Glutamatergic neuron (in vitro differentiated cells): ENCODE measurements around the gene ISM2. TPM values are rescaled to one million over a fixed set of nuclear protein-coding genes. Genes with fewer than 3 reads are reported as not detected.

Source experiments
- DNase-seq: peaks from one replicate; pipeline ENCODE4 v3.0.0; 2022
- H3K27ac Mint-ChIP-seq: one replicate; pipeline ENCODE4 v1.8.0; 2020; ENCODE audit warnings: mild to moderate bottlenecking, mixed read lengths, inconsistent platforms; ENCODE audit not compliant: unreplicated experiment
- H3K27me3 Mint-ChIP-seq: one replicate; pipeline ENCODE4 v1.8.0; 2020; ENCODE audit warnings: mild to moderate bottlenecking, moderate library complexity, mixed read lengths, inconsistent platforms; ENCODE audit not compliant: unreplicated experiment
- H3K36me3 Mint-ChIP-seq: one replicate; pipeline ENCODE4 v1.8.0; 2020; ENCODE audit warnings: mild to moderate bottlenecking, mixed read lengths, inconsistent platforms; ENCODE audit not compliant: unreplicated experiment
- H3K4me1 Mint-ChIP-seq: one replicate; pipeline ENCODE4 v1.8.0; 2020; ENCODE audit warnings: mild to moderate bottlenecking, low read depth, mixed read lengths, inconsistent platforms; ENCODE audit not compliant: unreplicated experiment
- H3K4me3 Mint-ChIP-seq: one replicate; pipeline ENCODE4 v1.8.0; 2020; ENCODE audit warnings: mild to moderate bottlenecking, mixed read lengths, inconsistent platforms; ENCODE audit not compliant: unreplicated experiment
- H3K9me3 Mint-ChIP-seq: one replicate; pipeline ENCODE4 v1.8.0; 2020; ENCODE audit warnings: mild to moderate bottlenecking, moderate library complexity, mixed read lengths, inconsistent platforms; ENCODE audit not compliant: unreplicated experiment
- total RNA-seq: library from RNA; stranded (reverse); fragmentation: NEBNext Ultra II Directional; extraction: Animal tissue kit (Norgen Biotek cat#: 25700); gene quantifications from one replicate; pipeline ENCODE4 v1.2.1, GENCODE V29; 2021; ENCODE audit not compliant: unreplicated experiment
- TF ChIP-seq, protein P1 (sequence below): fragments of 200-600 bp; sonication (generic); IDR thresholded peaks from one replicate; pipeline ENCODE4 v1.5.0; 2021; ENCODE audit not compliant: partially characterized antibody, unreplicated experiment

ISM2 gene
- total RNA-seq, 1 donor from 2014 or later, result not detected

DNA sequence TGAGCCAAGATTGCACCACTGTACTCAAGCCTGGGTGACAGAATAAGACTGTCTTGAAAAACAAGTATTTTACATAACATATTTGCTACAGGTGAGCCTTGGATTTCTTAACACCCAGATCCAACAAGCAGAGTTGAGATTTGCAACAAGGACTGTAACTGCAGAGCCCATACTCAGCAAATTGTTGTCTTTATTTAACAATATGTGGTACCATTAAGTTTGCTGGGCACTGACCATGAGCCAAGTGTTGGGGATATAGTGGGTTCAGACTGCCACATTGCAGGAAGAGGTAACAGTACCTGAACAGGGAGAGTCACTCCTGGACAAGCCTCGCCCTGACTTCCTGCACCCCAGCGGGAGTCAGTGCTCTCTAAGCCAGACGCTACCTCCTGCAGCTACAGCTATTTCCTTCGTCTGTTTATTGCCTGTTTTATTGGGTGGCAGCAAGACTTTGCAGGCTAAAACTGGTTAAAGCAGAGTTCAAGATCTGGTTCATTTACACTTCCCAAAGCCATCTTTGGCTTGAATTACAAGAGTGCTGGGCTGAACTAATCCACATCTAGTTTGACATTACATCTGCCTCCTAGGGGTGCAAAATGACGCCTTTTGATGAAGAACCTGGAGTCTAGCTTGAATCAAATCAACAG, 28.3 kb downstream of the ISM2 start:
- Mint-ChIP-seq H3K4me3 (no peak overlapping the region), H3K9me3 (no peaks in the 10 kb centered on the region), H3K27ac (no peak overlapping the region), H3K36me3 (no peaks in the 10 kb centered on the region), H3K27me3 (peaks cover 5% of the 10 kb centered on the region), H3K4me1 (peaks cover 2% of the 10 kb centered on the region)
- TF ChIP-seq, protein P1, sequence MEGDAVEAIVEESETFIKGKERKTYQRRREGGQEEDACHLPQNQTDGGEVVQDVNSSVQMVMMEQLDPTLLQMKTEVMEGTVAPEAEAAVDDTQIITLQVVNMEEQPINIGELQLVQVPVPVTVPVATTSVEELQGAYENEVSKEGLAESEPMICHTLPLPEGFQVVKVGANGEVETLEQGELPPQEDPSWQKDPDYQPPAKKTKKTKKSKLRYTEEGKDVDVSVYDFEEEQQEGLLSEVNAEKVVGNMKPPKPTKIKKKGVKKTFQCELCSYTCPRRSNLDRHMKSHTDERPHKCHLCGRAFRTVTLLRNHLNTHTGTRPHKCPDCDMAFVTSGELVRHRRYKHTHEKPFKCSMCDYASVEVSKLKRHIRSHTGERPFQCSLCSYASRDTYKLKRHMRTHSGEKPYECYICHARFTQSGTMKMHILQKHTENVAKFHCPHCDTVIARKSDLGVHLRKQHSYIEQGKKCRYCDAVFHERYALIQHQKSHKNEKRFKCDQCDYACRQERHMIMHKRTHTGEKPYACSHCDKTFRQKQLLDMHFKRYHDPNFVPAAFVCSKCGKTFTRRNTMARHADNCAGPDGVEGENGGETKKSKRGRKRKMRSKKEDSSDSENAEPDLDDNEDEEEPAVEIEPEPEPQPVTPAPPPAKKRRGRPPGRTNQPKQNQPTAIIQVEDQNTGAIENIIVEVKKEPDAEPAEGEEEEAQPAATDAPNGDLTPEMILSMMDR, result no peak
- no peak for DNase-seq

DNA sequence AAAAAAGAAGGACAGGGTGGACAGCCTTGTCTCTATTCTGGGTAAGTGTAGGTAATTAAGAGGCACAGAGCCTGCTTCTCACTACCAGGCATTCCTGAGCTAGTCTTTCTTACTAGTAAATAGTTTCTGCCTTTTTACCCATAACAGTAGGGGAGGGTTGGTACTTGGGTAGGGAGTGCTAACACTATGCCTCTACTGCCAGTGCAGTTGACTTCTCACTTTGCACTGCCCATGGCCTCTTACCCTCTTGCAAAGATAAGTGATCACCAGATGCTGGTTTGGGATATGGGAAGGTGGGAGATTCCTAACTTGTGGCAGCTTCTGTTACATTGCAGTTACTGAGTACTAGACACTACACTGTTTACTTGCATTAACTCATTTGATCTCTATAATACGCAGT, 29.1 kb downstream of the ISM2 start:
- no peaks in the 10 kb centered on the region for H3K36me3 Mint-ChIP-seq
- H3K27me3 Mint-ChIP-seq, result peaks cover 3% of the 10 kb centered on the region
- no peaks in the 10 kb centered on the region for H3K4me1 Mint-ChIP-seq
- TF ChIP-seq, protein P1, result no peak
- no peaks in the 10 kb centered on the region for H3K9me3 Mint-ChIP-seq
- no peak overlapping the region for H3K27ac Mint-ChIP-seq
- no peak overlapping the region for H3K4me3 Mint-ChIP-seq
- no peak for DNase-seq

DNA sequence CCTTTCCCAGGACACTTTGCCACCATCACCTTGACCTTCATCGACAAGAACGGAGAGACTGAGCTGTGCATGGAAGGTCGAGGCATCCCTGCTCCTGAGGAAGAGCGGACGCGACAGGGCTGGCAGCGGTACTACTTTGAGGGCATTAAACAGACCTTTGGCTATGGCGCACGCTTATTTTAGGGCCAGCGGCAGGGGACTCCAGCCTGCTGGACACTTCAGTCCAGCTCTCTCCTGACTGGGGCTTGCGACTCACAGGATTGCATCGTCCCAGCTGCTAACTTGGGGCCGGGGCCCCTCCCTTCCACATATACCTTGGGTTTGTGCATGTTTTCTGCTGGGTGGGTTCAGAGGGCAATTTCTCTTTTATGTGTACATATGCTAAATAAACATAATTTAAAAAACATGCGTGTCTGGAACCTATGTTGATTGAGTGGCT, 29.5 kb downstream of the ISM2 start:
- no peak overlapping the region for H3K27ac Mint-ChIP-seq

DNA sequence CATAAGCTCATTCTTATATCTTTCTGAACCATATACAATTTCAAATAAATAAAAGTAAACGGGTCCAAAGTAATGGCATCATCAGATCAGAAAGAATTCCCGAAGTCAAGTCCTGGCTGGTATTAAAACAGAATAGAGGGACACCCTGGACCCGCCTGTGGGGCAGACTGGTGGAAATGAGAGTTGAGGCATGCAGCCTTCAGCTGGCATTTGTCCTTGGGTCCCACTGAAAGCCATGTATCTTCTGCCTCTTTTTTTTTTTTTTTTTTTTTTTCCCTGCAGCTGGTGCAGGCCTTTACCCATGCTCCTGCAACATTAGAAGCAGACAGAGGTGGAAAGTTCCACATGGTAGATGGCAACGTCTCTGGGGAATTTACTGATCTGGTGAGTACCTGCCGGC, 30.8 kb downstream of the ISM2 start:
- no peak overlapping the region for H3K4me3 Mint-ChIP-seq
- H3K27ac Mint-ChIP-seq, result no peak overlapping the region
- H3K4me1 Mint-ChIP-seq, result no peaks in the 10 kb centered on the region
- TF ChIP-seq, protein P1, result no peak
- DNase-seq, result no peak
- peaks cover 3% of the 10 kb centered on the region for H3K27me3 Mint-ChIP-seq
- H3K36me3 Mint-ChIP-seq, result no peaks in the 10 kb centered on the region
- H3K9me3 Mint-ChIP-seq, result no peaks in the 10 kb centered on the region

More for the DNA sequence above, 29.5 kb downstream of the ISM2 start:
- Mint-ChIP-seq H3K36me3 (no peaks in the 10 kb centered on the region), H3K4me3 (no peak overlapping the region), H3K4me1 (no peaks in the 10 kb centered on the region), H3K9me3 (no peaks in the 10 kb centered on the region), H3K27me3 (peaks cover 3% of the 10 kb centered on the region)
- TF ChIP-seq, protein P1, result no peak
- DNase-seq, result no peak

DNA sequence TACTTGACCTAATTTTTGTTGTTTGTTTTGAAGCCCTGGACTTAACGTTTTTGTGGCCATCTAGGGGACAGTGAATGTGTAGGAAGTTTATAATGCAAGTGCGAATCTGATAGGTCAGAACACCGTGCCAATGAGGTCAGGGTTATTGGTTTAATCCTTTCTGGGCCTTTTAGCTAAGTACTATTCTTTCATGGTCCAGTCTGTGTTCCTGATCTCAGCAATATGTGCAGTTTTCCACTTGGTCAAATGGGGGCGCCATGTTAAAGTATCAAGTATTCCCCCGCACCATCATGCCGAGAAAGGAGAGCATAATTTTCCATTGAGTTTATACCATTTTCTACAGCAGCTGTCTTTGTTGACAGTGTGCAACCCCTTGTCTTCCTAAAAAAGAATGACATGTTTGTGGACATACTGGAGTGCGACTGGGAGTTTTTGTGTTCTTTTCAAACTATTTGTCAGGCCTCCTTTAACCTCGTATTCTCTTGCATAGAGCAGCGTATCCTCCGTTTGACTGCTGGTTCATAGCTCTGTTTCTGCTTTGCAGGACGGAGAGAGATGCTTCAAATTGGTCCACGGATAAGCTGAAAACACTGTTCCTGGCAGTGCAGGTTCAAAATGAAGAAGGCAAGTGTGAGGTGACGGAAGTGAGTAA, 39.4 kb downstream of the ISM2 start:
- H3K27me3 Mint-ChIP-seq, result peaks cover 2% of the 10 kb centered on the region
- TF ChIP-seq, protein P1, result peak; percentile 71
- H3K4me1 Mint-ChIP-seq, result peaks cover 13% of the 10 kb centered on the region
- H3K36me3 Mint-ChIP-seq, result no peaks in the 10 kb centered on the region
- H3K4me3 Mint-ChIP-seq, result peak overlapping the region; percentile 100
- peak; percentile 72 for DNase-seq
- H3K9me3 Mint-ChIP-seq, result peaks cover 5% of the 10 kb centered on the region
- H3K27ac Mint-ChIP-seq, result peak overlapping the region; percentile 100
